HepG2 (cell line): ENCODE results near the gene TMEM74B. TPM values are rescaled to one million over a fixed set of nuclear protein-coding genes. Genes with fewer than 3 reads are reported as not detected.

ENCODE experiments used
- BCLAF1 ChIP-seq: fragments of 450-650 bp; IDR thresholded peaks from 2 replicates; pipeline ENCODE4 v1.6.1; 2017; ENCODE audit warnings: mild to moderate bottlenecking
- GMEB1 ChIP-seq: sonication (generic); formaldehyde crosslinking; IDR thresholded peaks from 2 replicates; pipeline ENCODE4 v1.5.1; 2020; ENCODE audit warnings: missing genetic modification reagents, mild to moderate bottlenecking, borderline replicate concordance
- HMG20B ChIP-seq: conservative IDR thresholded peaks from 2 replicates; pipeline ENCODE4 v1.6.1; 2016; ENCODE audit warnings: missing genetic modification reagents, missing compliant biosample characterization
- HOXA5 ChIP-seq: sonication (generic); formaldehyde crosslinking; IDR thresholded peaks from 2 replicates; pipeline ENCODE4 v1.4.0; 2020; ENCODE audit warnings: missing genetic modification reagents
- IKZF4 ChIP-seq: sonication (generic); formaldehyde crosslinking; IDR thresholded peaks from 2 replicates; pipeline ENCODE4 v1.5.1; 2020; ENCODE audit warnings: borderline replicate concordance, mild to moderate bottlenecking, low read depth, missing genetic modification reagents; ENCODE audit errors: not compliant biosample characterization
- KLF11 ChIP-seq: IDR thresholded peaks from 2 replicates; pipeline ENCODE4 v1.6.1; 2016; ENCODE audit warnings: missing compliant biosample characterization
- LRRFIP1 ChIP-seq: sonication (generic); formaldehyde crosslinking; conservative IDR thresholded peaks from 2 replicates; pipeline ENCODE4 v1.4.0; 2020; ENCODE audit warnings: missing genetic modification reagents
- MLLT10 ChIP-seq: sonication (generic); formaldehyde crosslinking; IDR thresholded peaks from 2 replicates; pipeline ENCODE4 v1.4.0; 2020; ENCODE audit warnings: missing genetic modification reagents
- NR2F6 ChIP-seq, 2 experiments: IDR thresholded peaks; 2 replicates each; pipeline ENCODE4 v1.6.1; 2016; ENCODE audit warnings: antibody characterized with exemption in 1 of 2, mild to moderate bottlenecking in 1 of 2
- RNF2 ChIP-seq: fragments of 450-650 bp; conservative IDR thresholded peaks from 2 replicates; pipeline ENCODE4 v1.6.1; 2016; ENCODE audit warnings: low read depth
- SMAD9 ChIP-seq: sonication (generic); formaldehyde crosslinking; IDR thresholded peaks from 2 replicates; pipeline ENCODE4 v1.5.1; 2020; ENCODE audit warnings: mild to moderate bottlenecking, missing genetic modification reagents
- TRAFD1 ChIP-seq: sonication (generic); formaldehyde crosslinking; IDR thresholded peaks from 2 replicates; pipeline ENCODE4 v1.5.1; 2020; ENCODE audit warnings: missing genetic modification reagents, mild to moderate bottlenecking, borderline replicate concordance
- ZFP36 ChIP-seq: fragments of 150-350 bp; IDR thresholded peaks from 2 replicates; pipeline ENCODE4 v1.6.1; 2018; ENCODE audit warnings: borderline replicate concordance, low read length, low read depth; ENCODE audit not compliant: partially characterized antibody
- ZNF292 ChIP-seq: sonication (generic); formaldehyde crosslinking; IDR thresholded peaks from 2 replicates; pipeline ENCODE4 v1.8.1; 2022; ENCODE audit warnings: mild to moderate bottlenecking, low read depth, missing genetic modification reagents, borderline replicate concordance
- ZNF337 ChIP-seq: sonication (generic); formaldehyde crosslinking; IDR thresholded peaks from 2 replicates; pipeline ENCODE4 v1.5.1; 2020; ENCODE audit warnings: missing genetic modification reagents, low read depth, mild to moderate bottlenecking, borderline replicate concordance
- ZNF546 ChIP-seq: sonication (generic); formaldehyde crosslinking; conservative IDR thresholded peaks from 2 replicates; pipeline ENCODE4 v1.8.1; 2023; ENCODE audit warnings: mild to moderate bottlenecking, missing genetic modification reagents
- ZNF589 ChIP-seq: sonication (generic); formaldehyde crosslinking; conservative IDR thresholded peaks from 2 replicates; pipeline ENCODE4 v1.8.0; 2022; ENCODE audit warnings: mild to moderate bottlenecking, moderate library complexity, missing genetic modification reagents
- ZNF619 ChIP-seq: sonication (generic); formaldehyde crosslinking; IDR thresholded peaks from 2 replicates; pipeline ENCODE4 v1.4.0; 2020; ENCODE audit warnings: mild to moderate bottlenecking, missing genetic modification reagents
- ZNF709 ChIP-seq: sonication (generic); formaldehyde crosslinking; IDR thresholded peaks from 2 replicates; pipeline ENCODE4 v1.5.0; 2020; ENCODE audit warnings: mild to moderate bottlenecking, missing genetic modification reagents
- ZNF720 ChIP-seq: sonication (generic); formaldehyde crosslinking; IDR thresholded peaks from 2 replicates; pipeline ENCODE4 v1.4.0; 2020; ENCODE audit warnings: missing genetic modification reagents
- ZNF891 ChIP-seq: sonication (generic); formaldehyde crosslinking; IDR thresholded peaks from 2 replicates; pipeline ENCODE4 v1.5.0; 2020; ENCODE audit warnings: mild to moderate bottlenecking, missing genetic modification reagents
- polyA plus RNA-seq, 8 experiments: library from polyadenylated mRNA; depleted of rRNA in 3 of 8; stranded (reverse) in 7 of 8; unstranded in 1 of 8; fragments of >200 nt; fragmentation: Illumina TruSeq in 4 of 8; extraction: Trizol in 4 of 8; gene quantifications; 2 replicates each; pipeline versions ENCODE4 v1.2.1 to v1.2.3, GENCODE V29; 2011 to 2016; ENCODE audit warnings: low read depth in 4 of 8, missing spikeins in 1 of 8, mixed read lengths in 1 of 8; ENCODE audit not compliant: insufficient read depth in 1 of 8
- total RNA-seq, 5 experiments: library from RNA; depleted of rRNA; stranded (reverse); fragments of >200 nt; fragmentation: Illumina TruSeq; extraction: Trizol; gene quantifications; 2 replicates each; pipeline ENCODE4 v1.2.3, GENCODE V29; 2016; ENCODE audit warnings: low read depth in 1 of 5

Gene TMEM74B
- total and polyA plus RNA-seq, 2 of the 13 experiments (the other 11 are each of a cell fraction or from before 2014, with no cell fraction given), result 4.7 to 18.4 TPM

GRCh38 chr20:1185790-1186334 lies 1.1 kb upstream of the TMEM74B start (continued):
- TF ChIP-seq GMEB1 (CRISPR knock-in tag) (0 out of 2 replicates have a peak, but pooled peaks have one; percentile 23), LRRFIP1 (CRISPR knock-in tag) (no peak), ZNF891 (CRISPR knock-in tag) (peak; percentile 66; the same call in 1 of the 2 replicates), ZNF720 (0 out of 2 replicates have a peak, but pooled peaks have one; percentile 35), IKZF4 (CRISPR knock-in tag) (no peak), SMAD9 (CRISPR knock-in tag) (peak; percentile 93; the same call in 1 of the 2 replicates), ZNF292 (CRISPR knock-in tag) (peak; percentile 19; the same call in 1 of the 2 replicates), TRAFD1 (CRISPR knock-in tag) (no peak), HMG20B (CRISPR knock-in tag) (peak; percentile 34; the same call in 1 of the 2 replicates), BCLAF1 (no peak), ZNF589 (CRISPR knock-in tag) (no peak), ZNF337 (CRISPR knock-in tag) (0 out of 2 replicates have a peak, but pooled peaks have one; percentile 53), HOXA5 (CRISPR knock-in tag) (0 out of 2 replicates have a peak, but pooled peaks have one; percentile 35), ZNF546 (CRISPR knock-in tag) (0 out of 2 replicates have a peak, but pooled peaks have one; percentile 2), NR2F6 (IDR thresholded peaks at IDR 0.05) (no peak), NR2F6 (CRISPR knock-in tag; IDR thresholded peaks at IDR 0.05) (peak; percentile 26; the same call in 1 of the 2 replicates), ZNF619 (CRISPR knock-in tag) (peak; percentile 74; the same call in 1 of the 2 replicates), KLF11 (0 out of 2 replicates have a peak, but pooled peaks have one; percentile 22), RNF2 (0 out of 2 replicates have a peak, but pooled peaks have one; percentile 19), ZFP36 (peak; percentile 30), MLLT10 (CRISPR knock-in tag) (no peak), ZNF709 (CRISPR knock-in tag) (no peak)
